GM21723 (cell line): ENCODE data around the gene ZNF668.

Experiments
- ATAC-seq: cut with Tn5 transposase; IDR thresholded peaks from one replicate; pipeline ENCODE4 v1.9.1; 2021; ENCODE audit warnings: mild to moderate bottlenecking, moderate library complexity; ENCODE audit not compliant: unreplicated experiment

The ZNF668 gene

GRCh38 chr16:31073970-31074813 lies at the start of gene ZNF668, which contains the start of gene ZNF646:
Gene ZNF668 (minus strand): TSS chr16:31074240. CDS start chr16:31064459, 9,781 bp downstream.
Gene ZNF646 (plus strand): TSS chr16:31074422. CDS start chr16:31076325, 1,903 bp downstream.
- peak; percentile 78 for ATAC-seq

- ATAC-seq: no peak
These were observed 46.1 kb upstream of the ZNF668 start for GRCh38 chr16:31120129-31120528.

- ATAC-seq: no peak
These were observed 44.4 kb upstream of the ZNF668 start for GRCh38 chr16:31118223-31119155.

- ATAC-seq: peak; percentile 90
These were observed 43.6 kb upstream of the ZNF668 start, which contains the start of gene KAT8 for GRCh38 chr16:31117384-31118222. Gene KAT8 (plus strand): TSS chr16:31117664. CDS start chr16:31117682, 18 bp downstream.

DNA sequence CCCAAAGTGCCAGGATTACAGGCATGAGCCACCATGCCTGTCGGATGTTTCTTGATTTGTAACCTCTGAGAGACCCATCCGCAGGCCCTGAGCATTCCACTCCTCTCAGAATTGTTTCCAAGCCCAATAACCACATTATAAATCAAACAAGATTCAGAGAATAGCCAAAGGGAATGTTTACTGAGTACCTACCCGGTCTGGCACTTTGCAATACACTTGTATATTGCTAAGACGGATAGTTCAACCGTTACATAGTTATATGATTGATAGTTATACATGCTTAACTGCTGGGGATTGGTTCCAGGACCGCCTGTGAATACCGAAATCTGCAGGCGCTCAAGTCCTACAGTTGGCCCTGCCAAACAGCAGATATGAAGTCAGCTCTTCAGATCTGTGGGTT lies 40.4 kb upstream of the ZNF668 start:
- ATAC-seq: no peak

DNA sequence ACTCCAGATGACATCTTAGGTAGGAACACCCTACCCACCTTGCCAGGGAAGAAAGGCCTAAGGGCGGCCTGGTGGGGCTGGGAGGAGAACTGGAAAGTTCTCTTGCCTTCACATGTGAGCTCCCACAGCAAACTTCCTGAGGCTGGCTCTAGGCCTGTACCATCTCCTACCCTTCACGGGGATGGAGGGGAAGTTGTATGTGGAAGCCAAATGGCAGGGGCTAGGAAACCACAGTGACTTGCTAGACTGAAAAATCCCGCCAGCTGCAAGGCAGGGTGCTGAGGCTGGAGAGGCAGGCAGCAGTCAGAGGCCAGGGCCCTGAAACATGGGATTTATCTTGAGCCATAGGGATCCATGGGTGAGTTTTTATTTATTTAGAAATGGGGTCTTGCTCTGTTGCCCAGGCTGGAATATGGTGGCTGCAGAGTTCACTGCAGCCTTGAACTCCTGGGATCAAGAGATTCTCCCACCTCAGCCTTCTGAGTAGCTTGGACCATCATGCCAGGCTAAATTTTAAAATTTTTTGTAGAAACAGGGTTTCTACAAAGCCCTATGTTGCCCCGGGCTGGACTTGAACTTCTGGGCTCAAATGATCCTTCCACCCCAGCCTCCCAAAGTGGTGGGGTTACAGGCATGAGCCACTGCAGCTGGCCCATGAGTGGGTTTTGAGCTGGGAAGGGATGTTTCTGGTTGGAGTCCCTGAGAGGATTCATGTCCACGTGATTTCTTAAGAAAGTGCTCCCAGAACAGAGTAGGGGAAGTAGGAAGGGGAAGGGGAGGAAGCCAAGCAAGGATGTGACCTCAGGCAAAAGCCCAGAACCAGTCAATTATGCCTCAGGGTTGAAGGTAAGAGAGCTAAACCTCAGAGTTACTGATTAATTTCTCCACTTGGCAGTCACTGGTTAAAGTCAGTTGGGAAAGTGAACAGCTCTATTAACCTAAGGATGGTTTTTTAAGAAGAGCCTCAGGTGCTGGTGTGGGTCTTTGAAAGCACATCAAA lies 39.4 kb upstream of the ZNF668 start:
- no peak for ATAC-seq

- ATAC-seq: no peak
These were observed 38.7 kb upstream of the ZNF668 start for GRCh38 chr16:31112711-31113110.

GRCh38 chr16:31111881-31112466 lies 37.9 kb upstream of the ZNF668 start:
- no peak for ATAC-seq

GRCh38 chr16:31110106-31111034 lies 36.3 kb upstream of the ZNF668 start:
- no peak for ATAC-seq

- no peak for ATAC-seq
These were observed 35.6 kb upstream of the ZNF668 start for GRCh38 chr16:31109622-31110021.

- ATAC-seq: no peak
These were observed 34.9 kb upstream of the ZNF668 start for GRCh38 chr16:31108794-31109558.

- ATAC-seq: peak; percentile 82
These were observed 34.2 kb upstream of the ZNF668 start, which contains the start of gene BCKDK for GRCh38 chr16:31108035-31108793. Gene BCKDK (plus strand): TSS chr16:31108386. CDS start chr16:31109224, 838 bp downstream.

GRCh38 chr16:31107465-31107867 lies 33.4 kb upstream of the ZNF668 start:
- peak; percentile 58 for ATAC-seq

- no peak for ATAC-seq
These were observed 32.7 kb upstream of the ZNF668 start for GRCh38 chr16:31106509-31107464.

DNA sequence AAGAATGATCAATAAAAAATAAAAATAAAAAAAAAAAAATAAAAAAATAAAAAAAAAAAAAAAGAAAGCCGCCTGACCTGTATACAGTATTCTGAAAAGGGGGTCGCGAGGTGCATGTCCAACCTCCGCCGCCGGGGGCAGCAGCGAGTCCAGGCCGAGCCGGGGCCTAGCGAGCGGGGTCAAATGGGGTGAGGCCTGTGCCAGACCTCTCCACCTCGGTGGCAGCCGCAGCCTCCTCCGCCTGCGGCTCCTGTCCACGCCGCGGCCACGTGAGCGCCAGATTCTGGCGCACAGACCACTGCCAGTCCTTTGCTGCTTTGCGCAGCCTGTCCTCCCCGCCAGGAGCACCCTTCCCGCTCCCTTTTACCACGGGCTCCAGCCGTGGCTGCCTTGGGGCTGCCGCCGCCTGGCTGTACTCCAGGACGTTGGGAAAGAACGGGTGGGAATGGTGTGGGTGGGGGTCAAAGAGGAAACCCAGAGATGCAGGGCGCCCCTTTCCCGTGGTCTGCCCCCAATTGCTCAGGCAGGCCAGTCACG lies 31.7 kb upstream of the ZNF668 start:
- peak; percentile 36 for ATAC-seq
